Astrocyte of the cerebellum (primary cell): ENCODE measurements around the gene NPFFR1.

ENCODE experiments used
- DNase-seq: peaks from one replicate; pipeline ENCODE4 v3.0.0-alpha.2; 2011; ENCODE audit warnings: low read depth
- H3K4me3 ChIP-seq: 2 replicates; pipeline ENCODE4 v1.5.1; 2011; ENCODE audit warnings: mild to moderate bottlenecking, low read depth, low read length, moderate library complexity
- CTCF ChIP-seq: IDR thresholded peaks from 2 replicates; pipeline ENCODE4 v1.5.1; 2012; ENCODE audit warnings: low read length, low read depth, moderate library complexity, mild to moderate bottlenecking; ENCODE audit errors: missing control alignments
- in situ Hi-C: cut with HindIII; loops from 2 replicates; pipeline ENCODE4 v1.10.0; 2017; ENCODE audit warnings: low sequenced_read_pairs

NPFFR1 gene

GRCh38 chr10:70283445-70284399, at the start of gene NPFFR1:
NPFFR1 (minus strand) TSS chr10:70284004; CDS start chr10:70283676, 328 bp downstream.
- peak within 1 kb of the TSS; percentile 11 for H3K4me3 ChIP-seq
- no peak for TF ChIP-seq CTCF
- in situ Hi-C loops, result loop anchor here (5.0 kb wide), 1 partner anchor 39 kb away; no protein-coding TSS in a partner anchor
- no peak for DNase-seq

- TF ChIP-seq CTCF, result no peak
- DNase-seq, result no peak
- no peak overlapping the region for H3K4me3 ChIP-seq
- in situ Hi-C loops, result no loop called here
Measured at GRCh38 chr10:70333268-70333667, 49.5 kb upstream of the NPFFR1 start.

GRCh38 chr10:70331486-70332268, 47.9 kb upstream of the NPFFR1 start:
- H3K4me3 ChIP-seq, result no peak overlapping the region
- TF ChIP-seq CTCF, result peak; percentile 41
- DNase-seq, result peak; percentile 91
- in situ Hi-C loops, result no loop called here

GRCh38 chr10:70331160-70331485, 47.3 kb upstream of the NPFFR1 start:
- TF ChIP-seq CTCF, result no peak
- no peak for DNase-seq
- H3K4me3 ChIP-seq, result no peak overlapping the region
- in situ Hi-C loops, result no loop called here

- in situ Hi-C loops, result no loop called here
- no peak for TF ChIP-seq CTCF
- H3K4me3 ChIP-seq, result no peak overlapping the region
- DNase-seq, result peak; percentile 20
Measured at GRCh38 chr10:70330671-70331070, 46.9 kb upstream of the NPFFR1 start.

- no peak for DNase-seq
- in situ Hi-C loops, result no loop called here
- TF ChIP-seq CTCF, result no peak
- H3K4me3 ChIP-seq, result no peak overlapping the region
Measured at GRCh38 chr10:70328967-70329366, 45.2 kb upstream of the NPFFR1 start.
